Measurements from ENCODE around the gene DCANP1.
A peak's percentile ranks its signal among the peaks of the same experiment; 100 is the strongest.

DCANP1 gene

GRCh38 chr5:135437796-135438560 is 9.2 kb downstream of the DCANP1 start:
- no peak for TF ChIP-seq CTCF (IDR thresholded peaks at IDR 0.05; ENCODE audit: low read depth, low read length, missing control alignments)
- H3K4me3 ChIP-seq (replicated peaks; ENCODE audit: low read depth, low read length): no peak overlapping the region
- DNase-seq (ENCODE audit: extremely low read depth, low read depth): peak; percentile 98

GRCh38 chr5:135437422-135437795 is 9.7 kb downstream of the DCANP1 start:
- no peak overlapping the region for H3K4me3 ChIP-seq (replicated peaks; ENCODE audit: low read depth, low read length)
- no peak for DNase-seq (ENCODE audit: extremely low read depth, low read depth)
- no peak for TF ChIP-seq CTCF (IDR thresholded peaks at IDR 0.05; ENCODE audit: low read depth, low read length, missing control alignments)

- no peak for TF ChIP-seq CTCF (IDR thresholded peaks at IDR 0.05; ENCODE audit: low read depth, low read length, missing control alignments)
- no peak for DNase-seq (ENCODE audit: extremely low read depth, low read depth)
- H3K4me3 ChIP-seq (replicated peaks; ENCODE audit: low read depth, low read length): no peak overlapping the region
Measured at GRCh38 chr5:135436951-135437418, 10.2 kb downstream of the DCANP1 start.

- DNase-seq (ENCODE audit: extremely low read depth, low read depth): no peak
- no peak for TF ChIP-seq CTCF (IDR thresholded peaks at IDR 0.05; ENCODE audit: low read depth, low read length, missing control alignments)
- H3K4me3 ChIP-seq (replicated peaks; ENCODE audit: low read depth, low read length): no peak overlapping the region
Measured at GRCh38 chr5:135435467-135436330, 11.4 kb downstream of the DCANP1 start.

GRCh38 chr5:135434591-135435466 is 12.3 kb downstream of the DCANP1 start:
- no peak overlapping the region for H3K4me3 ChIP-seq (replicated peaks; ENCODE audit: low read depth, low read length)
- TF ChIP-seq CTCF (IDR thresholded peaks at IDR 0.05; ENCODE audit: low read depth, low read length, missing control alignments): no peak
- DNase-seq (ENCODE audit: extremely low read depth, low read depth): no peak

- no peak for TF ChIP-seq CTCF (IDR thresholded peaks at IDR 0.05; ENCODE audit: low read depth, low read length, missing control alignments)
- no peak overlapping the region for H3K4me3 ChIP-seq (replicated peaks; ENCODE audit: low read depth, low read length)
- DNase-seq (ENCODE audit: extremely low read depth, low read depth): no peak
Measured at GRCh38 chr5:135433681-135434426, 13.3 kb downstream of the DCANP1 start.

All from HFF-Myc (cell line).